Stimulated activated CD8-positive, alpha-beta memory T cell treated with anti-CD3 and anti-CD28 coated beads, Interleukin-7, amount 100 ng/mL, for 24 hours (primary cell): Measurements from ENCODE around the gene LRRC28.
A peak's percentile ranks its signal among the peaks of the same experiment; 100 is the strongest.

ENCODE experiments used
- DNase-seq: peaks from one replicate; pipeline ENCODE4 v3.0.0-alpha.2; 2020; ENCODE audit warnings: low read depth

The LRRC28 gene

GRCh38 chr15:99343208-99343607, 91.9 kb downstream of the LRRC28 start:
- DNase-seq = no peak

- peak; percentile 2 for DNase-seq
Observed at GRCh38 chr15:99343881-99344551, 92.7 kb downstream of the LRRC28 start.

- DNase-seq = no peak
Observed at GRCh38 chr15:99344639-99345038, 93.4 kb downstream of the LRRC28 start.

GRCh38 chr15:99345242-99345641, 94.0 kb downstream of the LRRC28 start:
- no peak for DNase-seq

- no peak for DNase-seq
Observed at GRCh38 chr15:99345832-99346462, 94.7 kb downstream of the LRRC28 start.

GRCh38 chr15:99347574-99347973, 96.3 kb downstream of the LRRC28 start:
- DNase-seq = no peak

- no peak for DNase-seq
Observed at GRCh38 chr15:99348412-99348811, 97.1 kb downstream of the LRRC28 start.

GRCh38 chr15:99350408-99350807, 99.1 kb downstream of the LRRC28 start:
- no peak for DNase-seq

- no peak for DNase-seq
Observed at GRCh38 chr15:99359769-99360168, 108.5 kb downstream of the LRRC28 start.

GRCh38 chr15:99361545-99362185, 110.4 kb downstream of the LRRC28 start:
- DNase-seq = no peak

- no peak for DNase-seq
Observed at GRCh38 chr15:99365242-99365641, 114.0 kb downstream of the LRRC28 start.

- no peak for DNase-seq
Observed at GRCh38 chr15:99366013-99366412, 114.7 kb downstream of the LRRC28 start.

- no peak for DNase-seq
Observed at GRCh38 chr15:99368743-99369142, 117.5 kb downstream of the LRRC28 start.

- DNase-seq = no peak
Observed at GRCh38 chr15:99369196-99369595, 117.9 kb downstream of the LRRC28 start.

- DNase-seq = no peak
Observed at GRCh38 chr15:99371180-99372103, 120.2 kb downstream of the LRRC28 start.

- DNase-seq = no peak
Observed at GRCh38 chr15:99385005-99385669, 133.9 kb downstream of the LRRC28 start.

GRCh38 chr15:99385865-99386264, 134.6 kb downstream of the LRRC28 start:
- DNase-seq = no peak

GRCh38 chr15:99386391-99386790, 135.1 kb downstream of the LRRC28 start:
- no peak for DNase-seq

GRCh38 chr15:99387421-99388168, 136.3 kb downstream of the LRRC28 start:
- DNase-seq = no peak

GRCh38 chr15:99390667-99391066, 139.4 kb downstream of the LRRC28 start:
- no peak for DNase-seq

GRCh38 chr15:99393641-99394040, 142.4 kb downstream of the LRRC28 start:
- DNase-seq = no peak
